GM19238 (cell line): ENCODE data around the gene C2orf68.
A peak's percentile ranks its signal among the peaks of the same experiment; 100 is the strongest.
"Not testable (repeated sequence)": the region's sequence is repeated elsewhere in the genome, so short reads cannot be mapped to it uniquely, and the experiment has no call there.

ENCODE experiments used
- DNase-seq: peaks from one replicate; pipeline ENCODE4 v3.0.0; 2011; ENCODE audit warnings: low spot score; ENCODE audit not compliant: insufficient read length

C2orf68 gene

GRCh38 chr2:85611705-85612587, at the start of gene C2orf68:
Gene C2orf68, minus strand, starts transcription at chr2:85612066. Its CDS starts 82 bp downstream, at chr2:85611984.
- DNase-seq = peak; percentile 92

DNA sequence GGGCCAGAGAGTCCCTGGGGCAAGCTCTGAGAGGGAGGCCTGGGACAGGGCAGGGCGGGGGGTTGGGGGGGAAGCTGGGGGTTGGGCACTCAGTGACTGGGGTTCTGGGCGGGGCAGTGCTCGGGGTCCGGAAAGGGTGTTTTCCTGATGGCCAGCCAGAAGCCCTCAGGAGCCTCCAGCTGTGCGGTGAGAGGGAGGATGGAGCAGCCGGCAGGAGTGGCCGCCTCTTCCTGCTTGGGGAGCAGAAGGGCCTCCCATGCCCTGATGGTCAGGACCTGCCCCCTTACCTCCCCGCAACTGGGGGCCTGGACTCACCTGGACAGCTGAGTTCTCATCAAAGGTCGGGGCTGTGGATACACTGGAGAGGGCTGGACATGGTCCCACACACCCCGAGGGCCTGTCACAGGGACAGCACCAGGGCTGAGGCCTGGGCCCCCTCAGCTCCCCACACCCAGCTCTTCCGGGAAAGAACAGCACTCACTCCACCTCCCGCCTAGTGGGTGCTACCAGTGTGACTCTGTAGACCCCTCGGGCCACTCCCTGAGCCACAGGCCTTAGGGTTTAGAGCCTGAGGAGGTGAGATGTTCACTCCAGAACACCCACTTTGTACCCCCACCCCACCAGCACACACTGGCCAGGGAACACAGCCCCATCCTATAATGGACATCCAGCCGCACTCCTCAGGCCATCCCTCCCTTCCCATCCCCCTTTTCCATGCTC, 49.4 kb upstream of the C2orf68 start:
- DNase-seq = no peak

- no peak for DNase-seq
Measured at GRCh38 chr2:85660725-85661124, 48.9 kb upstream of the C2orf68 start.

DNA sequence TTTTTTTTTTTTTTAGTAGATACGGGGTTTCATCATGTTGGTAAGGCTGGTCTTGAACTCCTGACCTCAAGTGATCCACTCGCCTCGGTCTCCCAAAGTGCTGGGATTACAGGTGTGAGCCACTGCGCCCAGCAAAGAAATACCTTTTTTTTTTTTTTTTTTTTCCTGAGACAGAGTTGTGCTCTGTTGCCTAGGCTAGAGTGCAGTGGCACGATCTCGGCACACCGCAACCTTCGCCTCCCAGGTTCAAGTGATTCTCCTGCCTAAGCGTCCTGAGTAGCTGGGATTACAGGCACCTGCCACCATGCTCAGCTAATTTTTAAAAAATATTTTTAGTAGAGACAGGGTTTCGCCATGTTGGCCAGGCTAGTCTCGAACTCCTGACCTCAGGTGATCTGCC, 48.4 kb upstream of the C2orf68 start:
- DNase-seq = not testable (repeated sequence)

- no peak for DNase-seq
Measured at GRCh38 chr2:85659324-85659981, 47.6 kb upstream of the C2orf68 start.

GRCh38 chr2:85657399-85657798, 45.5 kb upstream of the C2orf68 start:
- DNase-seq = not testable (repeated sequence)

- no peak for DNase-seq
Measured at GRCh38 chr2:85656468-85656867, 44.6 kb upstream of the C2orf68 start.

- DNase-seq = no peak
Measured at GRCh38 chr2:85655961-85656417, 44.1 kb upstream of the C2orf68 start.

DNA sequence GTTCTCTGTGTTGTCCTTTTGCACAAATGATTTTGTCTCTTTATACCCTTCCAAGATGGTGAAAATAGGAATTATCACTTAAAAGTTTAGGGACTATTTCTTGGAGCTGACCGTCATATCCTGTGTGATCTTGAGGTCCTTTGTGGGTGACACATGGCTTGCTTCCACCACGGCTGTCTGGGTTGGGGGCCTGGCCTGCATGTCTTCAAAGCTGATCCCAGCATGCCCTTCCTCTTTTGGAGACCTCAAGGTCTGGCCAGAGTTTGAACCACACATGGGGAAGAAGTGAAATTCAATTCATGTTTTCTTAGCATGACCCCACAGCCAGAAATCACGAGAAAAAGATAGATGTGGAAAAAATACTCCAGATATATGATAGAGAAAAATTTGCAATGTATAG, 42.1 kb upstream of the C2orf68 start:
- DNase-seq = no peak

GRCh38 chr2:85652056-85652455, 40.2 kb upstream of the C2orf68 start:
- no peak for DNase-seq

GRCh38 chr2:85651097-85651496, 39.2 kb upstream of the C2orf68 start:
- DNase-seq = no peak

GRCh38 chr2:85650456-85650855, 38.6 kb upstream of the C2orf68 start:
- DNase-seq = no peak

- no peak for DNase-seq
Measured at GRCh38 chr2:85649201-85650190, 37.6 kb upstream of the C2orf68 start.

DNA sequence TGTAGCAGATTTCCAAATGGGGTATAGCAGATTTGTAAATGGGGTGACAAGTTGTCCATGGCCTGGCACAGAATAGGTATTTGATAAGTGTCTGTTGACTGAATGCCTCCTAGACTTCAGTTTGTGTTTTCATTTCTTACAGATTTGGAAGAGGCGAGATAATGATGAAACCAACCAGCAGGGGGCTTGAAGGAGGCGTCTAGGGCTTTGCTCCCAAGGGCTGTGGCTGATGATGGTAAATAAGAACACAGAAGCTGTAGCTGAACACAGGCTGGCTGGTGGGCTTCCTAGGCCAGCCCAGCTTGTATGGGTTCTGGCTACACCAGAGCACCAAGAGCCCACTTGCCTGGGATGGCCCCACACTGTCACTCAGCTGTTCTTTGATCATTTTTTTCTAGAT, 36.8 kb upstream of the C2orf68 start:
- no peak for DNase-seq

- DNase-seq = no peak
Measured at GRCh38 chr2:85647823-85648526, 36.1 kb upstream of the C2orf68 start.

- no peak for DNase-seq
Measured at GRCh38 chr2:85646166-85646565, 34.3 kb upstream of the C2orf68 start.

- no peak for DNase-seq
Measured at GRCh38 chr2:85644909-85645308, 33.0 kb upstream of the C2orf68 start.

GRCh38 chr2:85642725-85643124, 30.9 kb upstream of the C2orf68 start:
- DNase-seq = no peak

DNA sequence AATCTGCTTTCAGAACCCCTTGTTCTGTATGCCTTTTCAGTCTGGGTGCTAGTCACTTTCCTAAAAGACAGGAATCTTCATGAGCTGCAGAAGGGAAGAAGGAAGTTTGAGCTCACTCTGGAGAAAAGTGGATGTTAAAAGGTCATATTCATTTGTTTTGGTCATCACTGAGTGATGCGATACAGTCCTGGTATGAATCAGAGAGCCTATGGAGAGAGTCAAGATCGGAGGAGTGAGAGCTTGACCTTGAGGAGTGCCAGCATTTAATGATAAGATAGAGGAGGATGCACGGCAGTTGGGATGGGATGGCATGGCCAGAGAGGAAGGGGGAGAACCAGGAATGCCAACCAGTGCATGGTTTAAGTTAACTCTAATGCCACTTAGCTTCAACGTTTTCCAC, 23.8 kb upstream of the C2orf68 start:
- DNase-seq = no peak

DNA sequence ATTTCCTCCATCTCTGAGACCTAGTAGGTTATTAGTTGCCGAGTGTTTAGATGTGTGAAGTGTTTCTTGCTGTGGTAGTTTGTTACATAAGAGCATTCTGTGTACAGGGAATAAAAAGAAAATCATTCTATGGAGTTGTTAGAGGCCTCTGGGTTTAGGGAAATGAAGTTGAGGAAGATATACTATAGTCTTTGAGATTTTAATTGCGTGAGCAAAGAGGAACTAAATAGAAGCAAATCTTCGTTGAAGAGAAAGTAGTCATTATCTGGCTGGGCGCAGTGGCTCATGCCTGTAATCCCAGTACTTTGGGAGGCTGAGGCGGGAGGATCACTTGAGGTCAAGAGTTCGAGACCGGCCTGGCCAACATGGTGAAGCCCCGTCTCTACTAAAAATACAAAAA, 23.1 kb upstream of the C2orf68 start:
- DNase-seq = no peak
